ENCODE measurements around the gene NPW. TPM values are rescaled to one million over a fixed set of nuclear protein-coding genes. Genes with fewer than 3 reads are reported as not detected.

NPW gene
- total RNA-seq, 1 donor from 2014 or later = 0.82 TPM

DNA sequence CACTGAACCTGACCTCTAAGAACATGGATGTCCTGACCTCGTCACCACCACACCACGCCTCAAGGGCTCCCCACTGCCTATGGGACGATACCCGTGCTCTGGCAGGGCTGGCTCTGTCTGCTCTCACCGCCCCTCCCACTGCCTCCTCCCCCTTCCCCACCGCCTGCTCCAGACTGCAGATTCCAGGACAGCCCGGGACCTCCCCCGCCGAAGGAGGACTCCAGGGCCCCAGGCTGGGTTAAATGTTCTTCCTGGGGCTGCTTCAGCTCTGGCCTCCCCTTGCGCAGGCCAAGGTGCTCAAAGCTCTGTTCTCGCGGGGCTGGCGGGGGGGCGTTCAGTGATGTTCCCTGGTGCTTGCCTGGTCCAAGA, 3.1 kb downstream of the NPW start:
- H3K36me3 Mint-ChIP-seq (ENCODE audit: low read depth, unreplicated experiment) = no peaks in the 10 kb centered on the region
- peak overlapping the region; percentile 79 for H3K4me3 Mint-ChIP-seq (ENCODE audit: unreplicated experiment)
- peaks cover 8% of the 10 kb centered on the region for H3K4me1 Mint-ChIP-seq (ENCODE audit: unreplicated experiment)
- no peaks in the 10 kb centered on the region for H3K9me3 Mint-ChIP-seq (ENCODE audit: unreplicated experiment)
- DNase-seq (ENCODE audit: low spot score) = peak; percentile 52
- peaks cover 25% of the 10 kb centered on the region for H3K27me3 Mint-ChIP-seq (ENCODE audit: unreplicated experiment)
- H3K27ac Mint-ChIP-seq (ENCODE audit: unreplicated experiment) = peak overlapping the region; percentile 61
- TF ChIP-seq, protein P1, sequence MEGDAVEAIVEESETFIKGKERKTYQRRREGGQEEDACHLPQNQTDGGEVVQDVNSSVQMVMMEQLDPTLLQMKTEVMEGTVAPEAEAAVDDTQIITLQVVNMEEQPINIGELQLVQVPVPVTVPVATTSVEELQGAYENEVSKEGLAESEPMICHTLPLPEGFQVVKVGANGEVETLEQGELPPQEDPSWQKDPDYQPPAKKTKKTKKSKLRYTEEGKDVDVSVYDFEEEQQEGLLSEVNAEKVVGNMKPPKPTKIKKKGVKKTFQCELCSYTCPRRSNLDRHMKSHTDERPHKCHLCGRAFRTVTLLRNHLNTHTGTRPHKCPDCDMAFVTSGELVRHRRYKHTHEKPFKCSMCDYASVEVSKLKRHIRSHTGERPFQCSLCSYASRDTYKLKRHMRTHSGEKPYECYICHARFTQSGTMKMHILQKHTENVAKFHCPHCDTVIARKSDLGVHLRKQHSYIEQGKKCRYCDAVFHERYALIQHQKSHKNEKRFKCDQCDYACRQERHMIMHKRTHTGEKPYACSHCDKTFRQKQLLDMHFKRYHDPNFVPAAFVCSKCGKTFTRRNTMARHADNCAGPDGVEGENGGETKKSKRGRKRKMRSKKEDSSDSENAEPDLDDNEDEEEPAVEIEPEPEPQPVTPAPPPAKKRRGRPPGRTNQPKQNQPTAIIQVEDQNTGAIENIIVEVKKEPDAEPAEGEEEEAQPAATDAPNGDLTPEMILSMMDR (IDR thresholded peaks at IDR 0.05; ENCODE audit: unreplicated experiment) = no peak

DNA sequence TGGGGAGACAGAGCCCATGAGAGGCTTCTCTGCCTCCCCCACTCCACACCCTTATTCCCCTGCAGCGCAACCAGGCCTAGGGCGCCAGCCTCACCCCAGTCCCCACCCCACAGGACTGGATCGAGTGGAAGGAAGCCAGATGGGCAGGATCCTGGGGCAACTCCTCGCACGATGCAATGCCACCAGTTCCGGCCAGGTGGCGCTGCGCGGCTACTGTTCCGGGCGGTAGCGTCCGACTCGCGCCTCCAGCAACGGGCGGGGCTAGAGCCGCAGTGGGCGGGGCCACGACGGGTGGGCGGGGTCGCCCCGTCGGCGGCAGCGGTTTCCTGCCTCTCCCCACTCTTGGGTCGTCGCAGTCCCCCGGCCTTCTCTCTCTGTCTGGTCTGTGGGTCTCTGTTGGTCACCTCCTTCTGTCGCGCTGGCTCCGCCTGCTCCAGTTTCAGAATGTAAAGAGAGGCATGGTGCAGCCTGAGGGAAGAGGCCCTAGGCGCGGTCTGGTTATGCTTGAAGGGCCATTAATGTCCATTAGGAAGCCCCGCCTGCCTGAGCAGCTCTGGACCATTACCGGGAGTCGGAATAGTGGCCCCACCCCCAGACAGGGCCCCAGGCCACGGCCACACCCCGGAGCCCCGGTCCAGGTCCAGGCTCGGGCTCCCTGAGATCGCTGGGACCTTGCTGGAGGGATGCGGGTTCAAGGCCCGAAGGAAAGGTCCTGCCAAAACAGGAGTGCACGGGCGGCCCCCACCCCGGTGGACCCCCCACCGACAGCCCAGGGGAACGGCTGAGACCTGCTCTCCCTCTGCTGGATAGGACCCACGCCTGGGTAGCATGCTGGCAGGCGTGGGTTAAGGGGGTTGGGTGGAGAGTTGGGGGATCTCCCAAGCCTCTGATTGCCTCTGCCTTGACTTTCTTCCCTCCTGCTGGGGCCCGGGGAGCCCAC, 3.8 kb downstream of the NPW start:
- Mint-ChIP-seq H3K4me1 (ENCODE audit: unreplicated experiment) (peaks cover 8% of the 10 kb centered on the region), H3K27me3 (ENCODE audit: unreplicated experiment) (peaks cover 26% of the 10 kb centered on the region), H3K36me3 (ENCODE audit: low read depth, unreplicated experiment) (no peaks in the 10 kb centered on the region), H3K4me3 (ENCODE audit: unreplicated experiment) (peak overlapping the region; percentile 84), H3K27ac (ENCODE audit: unreplicated experiment) (no peak overlapping the region), H3K9me3 (ENCODE audit: unreplicated experiment) (no peaks in the 10 kb centered on the region)
- peak; percentile 100 for DNase-seq (ENCODE audit: low spot score)
- TF ChIP-seq, protein P1 (IDR thresholded peaks at IDR 0.05; ENCODE audit: unreplicated experiment) = peak; percentile 98

DNA sequence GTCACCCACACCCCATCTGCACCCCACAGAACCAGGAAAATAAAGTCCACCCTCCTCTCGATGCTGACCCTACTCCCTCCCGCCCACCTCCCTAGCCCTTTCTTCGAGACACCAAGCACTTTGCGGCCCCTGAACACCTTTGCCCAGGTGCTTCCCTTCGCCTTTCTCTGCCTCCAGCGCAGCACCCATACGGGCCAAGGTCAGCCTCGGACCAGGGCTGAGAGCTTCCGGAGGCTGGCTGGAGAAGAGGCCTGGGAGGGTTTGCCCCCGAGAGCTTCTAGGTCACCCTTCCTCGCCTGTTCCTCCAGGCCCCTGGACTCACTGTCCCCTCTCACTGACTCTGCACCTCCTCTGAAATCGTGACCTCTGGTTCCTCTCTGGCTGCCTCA, 4.4 kb downstream of the NPW start:
- Mint-ChIP-seq H3K9me3 (ENCODE audit: unreplicated experiment) (no peaks in the 10 kb centered on the region), H3K4me1 (ENCODE audit: unreplicated experiment) (peaks cover 8% of the 10 kb centered on the region), H3K27me3 (ENCODE audit: unreplicated experiment) (peaks cover 23% of the 10 kb centered on the region), H3K27ac (ENCODE audit: unreplicated experiment) (no peak overlapping the region), H3K4me3 (ENCODE audit: unreplicated experiment) (peak overlapping the region; percentile 12), H3K36me3 (ENCODE audit: low read depth, unreplicated experiment) (no peaks in the 10 kb centered on the region)
- TF ChIP-seq, protein P1 (IDR thresholded peaks at IDR 0.05; ENCODE audit: unreplicated experiment) = no peak
- no peak for DNase-seq (ENCODE audit: low spot score)

DNA sequence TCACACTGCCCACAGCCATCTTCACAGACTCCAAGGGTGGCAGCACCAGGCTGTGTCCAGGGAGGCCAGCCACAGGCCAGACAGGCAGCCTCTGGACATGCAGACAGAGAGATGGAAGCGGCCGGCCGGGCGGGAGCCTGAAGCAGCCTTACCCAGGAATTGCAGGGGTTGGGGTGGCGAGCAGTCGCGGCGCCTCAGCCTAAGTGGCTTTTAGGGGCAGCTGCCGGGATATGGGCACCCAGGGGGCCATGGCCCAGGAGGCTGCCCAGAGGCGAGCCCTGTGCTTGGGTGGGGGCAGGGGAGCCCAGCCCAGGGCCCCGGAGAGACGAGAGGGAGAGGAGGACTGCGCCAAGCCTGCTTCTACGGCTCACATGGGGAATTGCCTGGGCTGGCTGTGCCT, 5.7 kb downstream of the NPW start:
- DNase-seq (ENCODE audit: low spot score) = no peak
- TF ChIP-seq, protein P1 (IDR thresholded peaks at IDR 0.05; ENCODE audit: unreplicated experiment) = no peak
- H3K4me3 Mint-ChIP-seq (ENCODE audit: unreplicated experiment) = no peak overlapping the region
- no peak overlapping the region for H3K27ac Mint-ChIP-seq (ENCODE audit: unreplicated experiment)
- no peaks in the 10 kb centered on the region for H3K9me3 Mint-ChIP-seq (ENCODE audit: unreplicated experiment)
- H3K27me3 Mint-ChIP-seq (ENCODE audit: unreplicated experiment) = peaks cover 23% of the 10 kb centered on the region
- no peaks in the 10 kb centered on the region for H3K36me3 Mint-ChIP-seq (ENCODE audit: low read depth, unreplicated experiment)
- peaks cover 8% of the 10 kb centered on the region for H3K4me1 Mint-ChIP-seq (ENCODE audit: unreplicated experiment)

DNA sequence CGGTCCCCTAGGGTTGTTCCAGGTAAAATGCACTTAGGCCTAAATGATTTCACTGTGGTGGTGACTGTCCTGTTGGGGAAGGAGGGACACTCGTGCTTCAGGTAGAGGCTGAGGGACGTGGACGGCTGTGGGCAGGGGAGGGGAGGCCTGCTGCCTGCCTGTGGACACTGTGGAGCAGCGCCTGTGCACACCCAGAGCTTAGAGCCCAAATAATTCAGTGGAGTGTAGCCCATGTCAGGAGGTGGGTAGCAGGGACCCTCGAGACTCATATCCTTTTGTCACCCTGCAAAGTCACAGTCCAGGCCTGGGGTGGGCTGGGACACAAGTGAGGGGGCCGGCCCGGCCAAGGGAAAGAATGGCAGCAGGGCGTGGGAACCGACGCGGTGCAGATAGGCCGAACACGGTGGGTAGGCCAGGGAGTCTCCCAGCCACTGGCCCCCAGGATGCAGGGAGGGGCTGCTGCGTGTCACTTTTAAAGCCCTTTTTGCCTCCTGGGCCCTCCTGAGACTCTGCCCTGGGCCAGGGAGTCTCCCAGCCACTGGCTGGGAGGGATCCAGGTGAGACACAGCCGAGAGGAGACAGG, 6.4 kb downstream of the NPW start:
- TF ChIP-seq, protein P1 (IDR thresholded peaks at IDR 0.05; ENCODE audit: unreplicated experiment) = no peak
- Mint-ChIP-seq H3K27me3 (ENCODE audit: unreplicated experiment) (peaks cover 18% of the 10 kb centered on the region), H3K36me3 (ENCODE audit: low read depth, unreplicated experiment) (no peaks in the 10 kb centered on the region)

More for the DNA sequence above, 6.4 kb downstream of the NPW start:
- Mint-ChIP-seq H3K4me1 (ENCODE audit: unreplicated experiment) (peaks cover 8% of the 10 kb centered on the region), H3K4me3 (ENCODE audit: unreplicated experiment) (peak overlapping the region; percentile 47), H3K27ac (ENCODE audit: unreplicated experiment) (no peak overlapping the region), H3K9me3 (ENCODE audit: unreplicated experiment) (no peaks in the 10 kb centered on the region)
- no peak for DNase-seq (ENCODE audit: low spot score)
